Myocyte (in vitro differentiated cells): ENCODE data around the gene CLMN. TPM values are rescaled to one million over a fixed set of nuclear protein-coding genes. Genes with fewer than 3 reads are reported as not detected.
A peak's percentile ranks its signal among the peaks of the same experiment; 100 is the strongest.
"Not testable (repeated sequence)": the region's sequence is repeated elsewhere in the genome, so short reads cannot be mapped to it uniquely, and the experiment has no call there.

Experiments
- DNase-seq: peaks from one replicate; pipeline ENCODE4 v3.0.0-alpha.2; 2012; ENCODE audit warnings: low read depth
- total RNA-seq: library from RNA; depleted of rRNA; stranded (reverse); fragments of >200 nt; gene quantifications from 2 replicates; pipeline ENCODE4 v1.2.3, GENCODE V29; 2014

Gene CLMN
- total RNA-seq, 1 donor from 2014 or later = 0.99 TPM

- DNase-seq = peak; percentile 50
These were observed 96.8 kb downstream of the CLMN start for GRCh38 chr14:95222870-95223398.

- DNase-seq = no peak
These were observed 97.5 kb downstream of the CLMN start for GRCh38 chr14:95222151-95222631.

DNA sequence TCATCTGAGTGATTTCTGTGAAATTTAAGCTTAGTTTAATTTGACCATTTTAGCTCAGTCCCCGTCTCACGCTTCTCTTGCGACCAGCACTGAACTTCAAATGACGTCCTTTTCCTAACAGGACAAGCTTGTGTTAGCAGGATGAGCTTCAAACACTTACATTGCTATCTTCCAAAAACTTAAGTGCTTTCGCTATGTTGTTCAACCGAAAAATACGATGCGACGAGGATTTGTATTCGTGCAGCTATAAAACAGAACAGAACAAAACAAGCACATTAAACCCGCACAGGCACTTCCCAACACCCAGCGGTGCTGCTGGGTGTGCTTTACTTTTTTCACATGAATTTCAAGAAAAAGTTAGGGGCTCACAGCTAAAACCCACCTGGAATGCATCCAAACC lies 98.2 kb downstream of the CLMN start:
- no peak for DNase-seq

- no peak for DNase-seq
These were observed 99.0 kb downstream of the CLMN start for GRCh38 chr14:95220663-95221231.

DNA sequence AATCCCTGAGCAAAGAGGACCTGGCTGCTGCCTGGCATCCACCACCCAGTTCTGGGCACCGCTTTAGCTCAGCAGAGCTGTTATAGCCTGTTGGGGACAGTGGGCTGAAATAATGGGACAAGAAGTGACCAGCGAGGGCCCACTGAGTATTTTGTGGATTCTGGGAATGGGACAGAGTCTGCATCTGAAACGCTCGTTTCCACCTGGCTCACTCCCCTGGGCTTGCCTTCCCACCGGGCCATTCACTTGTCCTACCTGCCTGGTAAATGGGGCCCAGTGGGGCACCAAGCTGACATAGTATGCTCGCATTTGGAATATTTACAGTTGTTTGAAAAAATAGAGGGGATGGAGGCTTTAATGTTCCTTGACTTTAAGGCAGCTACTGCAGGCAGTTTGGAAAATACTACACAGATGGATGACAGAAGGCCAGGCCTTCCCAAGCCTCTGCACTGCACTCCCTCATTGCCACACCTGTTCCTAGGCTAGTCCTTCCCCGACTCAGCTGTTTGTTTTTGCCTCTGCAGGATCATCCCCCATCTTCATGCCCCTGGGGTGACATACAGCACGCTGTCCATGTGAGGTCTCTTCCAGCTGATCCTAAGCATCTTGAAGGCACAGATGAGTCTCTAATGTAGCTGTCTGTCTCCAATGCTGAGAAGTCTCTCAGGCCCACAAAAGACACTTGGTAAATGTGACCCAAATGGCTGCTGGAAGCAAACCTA lies 101.1 kb downstream of the CLMN start:
- peak; percentile 69 for DNase-seq

DNA sequence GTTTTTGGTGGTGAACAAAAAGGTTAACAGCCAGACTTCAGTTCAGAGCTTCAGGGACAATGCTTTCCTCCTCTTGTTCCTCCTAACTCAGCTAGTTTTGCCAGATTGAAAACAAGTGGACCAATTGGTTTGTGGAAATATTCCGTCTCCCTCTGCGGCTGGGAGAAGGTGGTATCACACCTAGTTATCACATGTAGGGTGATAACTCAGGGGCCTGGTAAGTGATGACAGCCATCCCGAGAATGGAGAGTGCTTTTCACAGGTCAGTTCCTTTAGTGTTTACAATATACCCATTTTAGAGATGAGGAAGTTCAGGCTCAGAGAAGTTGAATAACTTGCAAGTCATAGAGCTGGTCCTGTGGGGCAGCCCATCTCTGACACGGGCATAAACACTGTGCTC lies 101.7 kb downstream of the CLMN start:
- DNase-seq = no peak

DNA sequence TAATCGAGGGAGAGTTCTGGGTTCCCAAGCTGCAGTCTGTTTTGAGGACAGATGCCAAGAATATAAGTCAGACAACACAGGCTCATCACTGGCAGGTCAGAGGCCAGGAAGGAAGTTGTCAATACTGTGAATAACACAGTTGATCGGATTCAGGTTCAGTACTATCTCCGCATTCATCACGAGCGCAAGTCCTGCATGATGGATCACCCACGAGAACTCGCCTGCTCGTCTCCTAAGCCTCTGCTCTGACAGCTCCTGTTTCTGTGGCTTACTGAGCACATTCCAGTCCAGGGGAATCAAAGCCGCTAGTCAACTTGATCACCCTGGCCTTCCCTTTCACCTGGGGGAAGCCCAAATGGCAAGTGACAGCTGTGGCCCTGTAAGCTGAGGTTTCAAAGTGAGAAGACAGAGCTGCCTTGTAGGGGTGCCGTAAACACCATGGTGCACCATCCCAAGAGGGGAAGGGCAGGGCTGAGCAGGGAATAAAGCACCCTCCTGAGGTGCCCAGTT lies 102.3 kb downstream of the CLMN start:
- peak; percentile 47 for DNase-seq

DNA sequence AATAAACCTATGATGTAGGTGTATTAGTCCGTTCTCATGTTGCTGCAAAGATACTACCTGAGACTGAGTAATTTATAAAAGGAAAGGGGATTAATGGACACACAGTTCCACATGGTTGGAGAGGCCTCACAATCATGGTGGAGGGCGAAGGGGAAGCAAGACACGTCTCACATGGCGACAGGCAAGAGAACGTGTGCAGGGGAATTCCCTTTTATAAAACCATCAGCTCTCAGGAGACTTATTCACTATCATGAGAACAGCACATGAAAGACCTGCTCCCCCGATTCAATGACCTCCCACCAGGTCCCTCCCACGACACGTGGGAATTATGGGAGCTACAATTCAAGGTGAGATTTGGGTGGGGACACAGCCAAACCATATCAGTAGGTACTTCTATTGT lies 103.7 kb downstream of the CLMN start:
- no peak for DNase-seq

DNA sequence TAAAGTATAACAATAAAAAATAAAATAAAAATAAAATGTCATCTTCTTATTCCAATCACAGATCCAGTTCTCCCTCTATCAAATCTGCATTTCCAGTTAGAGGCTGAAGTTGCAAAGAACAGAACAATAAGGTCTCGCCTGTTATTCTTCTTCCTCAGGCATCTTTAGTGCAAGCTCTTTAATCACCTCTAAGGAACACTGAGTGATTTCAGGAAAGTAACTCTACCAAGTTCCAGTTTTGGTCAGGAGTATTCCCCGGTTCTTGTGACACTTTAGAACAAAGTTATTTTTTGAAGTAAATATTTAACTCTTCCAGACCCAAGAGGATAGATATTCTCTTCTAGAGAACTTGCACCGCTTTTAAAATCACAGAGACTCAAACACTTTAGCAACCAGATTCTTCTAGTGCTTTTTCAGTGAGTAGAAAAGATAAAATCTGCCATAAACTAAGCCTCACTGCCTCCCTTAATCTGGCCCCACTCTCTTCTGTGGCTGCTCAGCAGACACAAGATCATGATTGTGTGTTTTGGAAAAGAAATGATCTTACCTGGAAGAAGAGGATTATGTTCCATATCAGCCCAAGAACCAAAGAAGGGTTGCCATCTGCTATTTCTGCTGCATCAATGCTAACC lies 104.5 kb downstream of the CLMN start:
- no peak for DNase-seq

- no peak for DNase-seq
These were observed 105.9 kb downstream of the CLMN start for GRCh38 chr14:95213774-95214173.

- DNase-seq = no peak
These were observed 107.8 kb downstream of the CLMN start for GRCh38 chr14:95211721-95212504.

DNA sequence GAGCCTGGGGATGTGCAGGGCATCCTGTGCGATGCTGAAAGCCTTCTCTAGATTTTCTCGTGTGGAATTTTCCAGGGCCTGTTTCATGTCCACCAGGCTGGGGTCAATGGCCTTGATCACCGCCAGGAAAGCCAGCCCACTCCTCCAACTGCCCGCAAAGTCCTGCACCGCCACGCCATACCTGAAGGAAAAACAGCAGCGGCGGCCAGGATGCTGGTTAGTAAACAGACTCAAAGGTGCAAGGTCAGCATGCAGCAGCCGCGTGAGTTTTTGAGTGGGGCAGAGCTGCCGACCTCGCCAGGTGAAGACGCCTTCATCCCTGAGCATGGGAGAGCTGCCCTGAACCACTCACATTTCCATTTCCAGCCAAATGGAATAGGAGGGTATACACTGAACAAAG lies 109.0 kb downstream of the CLMN start:
- no peak for DNase-seq

DNA sequence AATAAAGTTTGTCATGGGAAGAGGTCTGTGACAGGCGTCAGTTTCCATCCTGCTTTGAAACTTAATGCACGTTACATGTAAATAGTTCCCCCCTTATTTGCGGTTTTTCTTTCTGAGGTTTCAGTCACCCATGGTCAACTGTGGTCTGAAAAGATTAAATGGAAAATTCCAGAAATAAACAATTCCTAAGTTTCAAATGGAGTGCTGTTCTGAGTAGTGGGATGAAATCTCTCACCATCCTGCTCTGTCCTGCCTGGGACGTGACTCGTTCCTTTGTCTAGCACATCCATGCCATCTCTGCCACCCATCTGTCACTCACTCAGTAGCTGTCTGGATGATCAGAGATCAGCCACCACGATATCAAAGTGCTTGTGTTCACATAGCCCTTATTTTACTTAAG lies 111.1 kb downstream of the CLMN start:
- no peak for DNase-seq

DNA sequence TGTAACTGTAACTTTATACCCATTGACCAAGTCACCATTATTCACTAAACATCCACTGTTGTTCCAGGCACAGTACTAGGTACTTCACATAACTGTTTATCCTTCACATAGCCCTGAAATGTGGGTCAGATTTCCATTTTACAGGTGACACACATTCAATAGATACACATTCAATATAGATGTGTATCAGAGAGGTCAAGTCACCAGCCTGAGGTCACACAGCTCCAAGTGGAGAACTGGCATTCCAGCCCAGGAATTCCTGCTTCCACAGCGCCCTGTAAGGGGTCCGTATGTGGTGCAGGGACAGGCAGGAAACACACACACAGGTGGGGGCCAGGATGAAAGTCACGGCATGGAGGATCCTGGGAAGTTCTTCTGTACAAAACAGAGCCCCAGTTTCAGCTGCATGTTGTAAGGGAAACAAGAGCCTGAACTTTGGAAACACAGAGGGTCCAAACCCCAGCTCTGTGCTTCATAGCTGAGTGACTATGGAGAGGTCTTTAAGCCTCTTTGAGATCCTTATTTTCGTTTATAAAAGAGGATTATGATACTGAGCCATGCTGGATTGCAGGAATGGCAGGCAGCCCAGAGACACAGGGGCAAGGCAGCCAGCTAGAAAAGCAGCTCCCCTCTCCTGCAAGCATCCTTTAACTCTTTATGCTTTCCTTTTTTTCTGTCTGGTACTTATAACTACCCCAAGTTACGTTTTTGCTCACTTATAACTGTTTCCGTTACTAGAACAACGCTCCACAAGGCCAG lies 112.1 kb downstream of the CLMN start:
- DNase-seq = no peak

DNA sequence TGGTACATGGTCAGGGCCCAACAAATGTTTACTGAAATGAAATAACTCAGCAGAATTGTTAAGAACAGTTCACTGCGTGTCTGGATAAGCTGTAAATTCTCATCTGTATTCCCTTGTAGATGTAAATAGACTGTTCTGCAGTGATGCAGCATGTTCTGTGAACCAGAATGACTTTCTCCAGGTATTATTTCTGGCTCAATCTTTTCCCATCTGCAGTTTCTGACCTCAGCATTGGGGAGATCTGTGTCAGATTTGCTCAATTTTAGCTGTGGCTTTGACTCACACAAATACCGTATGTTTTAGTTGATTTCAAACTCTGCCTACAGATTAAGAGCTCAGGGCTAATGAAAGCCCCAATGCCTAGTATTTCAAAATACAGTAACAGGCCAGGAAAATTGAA lies 113.2 kb downstream of the CLMN start:
- DNase-seq = no peak

- DNase-seq = no peak
These were observed 115.0 kb downstream of the CLMN start for GRCh38 chr14:95204705-95205104.

- DNase-seq = not testable (repeated sequence)
These were observed 118.0 kb downstream of the CLMN start for GRCh38 chr14:95201745-95202144.

DNA sequence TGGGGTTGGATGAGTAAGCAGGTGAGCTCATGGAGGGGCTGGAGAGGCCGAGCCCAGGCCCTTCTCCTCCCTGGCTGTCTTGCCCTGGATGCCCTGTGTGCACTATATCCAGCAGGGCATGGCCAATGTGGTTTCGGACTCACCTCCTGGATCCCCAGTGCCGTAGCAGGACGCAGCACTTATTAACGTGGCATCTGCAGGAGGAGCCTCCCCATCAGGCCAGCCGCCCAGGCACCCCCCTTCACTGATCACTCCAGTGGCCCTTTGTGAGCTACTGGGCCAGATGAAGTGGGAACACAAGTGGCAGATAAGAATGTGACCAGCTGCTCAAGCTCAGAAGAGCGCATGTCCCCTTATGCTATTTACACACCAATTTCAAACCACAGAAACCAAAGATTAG lies 119.3 kb downstream of the CLMN start:
- peak; percentile 80 for DNase-seq

DNA sequence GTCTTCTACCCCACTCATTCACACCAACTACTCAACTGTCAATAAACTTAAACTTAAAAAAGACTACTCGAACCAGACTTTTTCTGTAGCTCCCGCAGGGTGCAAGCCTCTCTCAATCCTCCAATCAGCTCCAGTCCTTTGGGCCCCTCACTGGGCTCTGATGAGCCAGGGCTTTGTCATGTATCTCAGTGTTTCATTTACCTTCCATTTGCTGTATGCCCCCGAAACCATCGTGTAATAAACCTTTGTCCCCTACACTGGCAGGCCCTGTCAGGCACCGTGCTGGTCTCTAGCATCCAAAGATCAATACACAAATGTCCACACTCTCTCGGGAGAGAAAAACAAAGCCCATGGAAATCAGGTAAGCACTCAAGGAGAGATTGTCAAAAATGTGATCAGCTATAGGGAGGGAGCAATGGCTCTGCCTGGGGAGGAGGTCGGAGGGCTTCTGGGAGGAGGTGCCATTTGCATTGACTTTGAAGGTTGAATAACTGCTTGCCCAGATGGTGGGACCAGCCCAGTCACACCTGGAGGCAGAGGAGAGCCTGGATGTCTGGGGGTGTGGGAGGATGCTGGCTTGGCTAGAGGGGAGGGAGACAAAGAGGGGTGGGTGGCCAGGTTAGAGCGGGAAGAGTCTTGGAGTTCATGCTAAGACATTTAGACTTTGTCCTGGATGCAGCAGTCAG lies 120.3 kb downstream of the CLMN start:
- DNase-seq = no peak

GRCh38 chr14:95198320-95198719 lies 121.4 kb downstream of the CLMN start:
- DNase-seq = no peak
